Ramos (cell line): Measurements from ENCODE around the gene FBXL13.
"Not testable (repeated sequence)": the region's sequence is repeated elsewhere in the genome, so short reads cannot be mapped to it uniquely, and the experiment has no call there.

Source experiments
- in situ Hi-C: fragments of 300-500 bp; cut with MboI; formaldehyde crosslinking; loops from one replicate; pipeline ENCODE4 v1.14.3; 2022; ENCODE audit warnings: low sequenced_read_pairs; ENCODE audit not compliant: unreplicated experiment

FBXL13 gene

GRCh38 chr7:102874166-102874829, 200.3 kb downstream of the FBXL13 start:
- in situ Hi-C loops = no loop called here

GRCh38 chr7:102873470-102874165, 201.0 kb downstream of the FBXL13 start:
- in situ Hi-C loops = no loop called here

- in situ Hi-C loops = no loop called here
Observed at GRCh38 chr7:102872460-102872859, 202.1 kb downstream of the FBXL13 start.

GRCh38 chr7:102869195-102869594, 205.4 kb downstream of the FBXL13 start:
- in situ Hi-C loops = no loop called here

- in situ Hi-C loops = no loop called here
Observed at GRCh38 chr7:102866535-102867215, 207.9 kb downstream of the FBXL13 start.

GRCh38 chr7:102864958-102865357, 209.6 kb downstream of the FBXL13 start:
- in situ Hi-C loops = no loop called here

GRCh38 chr7:102860351-102860811, 214.2 kb downstream of the FBXL13 start:
- in situ Hi-C loops = no loop called here

- in situ Hi-C loops = no loop called here
Observed at GRCh38 chr7:102859799-102860125, 214.8 kb downstream of the FBXL13 start.

- in situ Hi-C loops = no loop called here
Observed at GRCh38 chr7:102859084-102859798, 215.4 kb downstream of the FBXL13 start.

GRCh38 chr7:102856036-102856435, 218.6 kb downstream of the FBXL13 start:
- in situ Hi-C loops = no loop called here

GRCh38 chr7:102849538-102849937, 225.1 kb downstream of the FBXL13 start:
- in situ Hi-C loops = no loop called here

GRCh38 chr7:102849079-102849478, 225.5 kb downstream of the FBXL13 start:
- in situ Hi-C loops = no loop called here

- in situ Hi-C loops = no loop called here
Observed at GRCh38 chr7:102845346-102845745, 229.2 kb downstream of the FBXL13 start.

GRCh38 chr7:102843850-102844249, 230.7 kb downstream of the FBXL13 start:
- in situ Hi-C loops = no loop called here

GRCh38 chr7:102842284-102842683, 232.3 kb downstream of the FBXL13 start:
- in situ Hi-C loops = no loop called here

GRCh38 chr7:102841290-102841689, 233.3 kb downstream of the FBXL13 start:
- in situ Hi-C loops = no loop called here

- in situ Hi-C loops = no loop called here
Observed at GRCh38 chr7:102840404-102840803, 234.2 kb downstream of the FBXL13 start.

GRCh38 chr7:102838572-102839101, 236.0 kb downstream of the FBXL13 start:
- in situ Hi-C loops = not testable (repeated sequence)

- in situ Hi-C loops = no loop called here
Observed at GRCh38 chr7:102837802-102838201, 236.8 kb downstream of the FBXL13 start.

- in situ Hi-C loops = no loop called here
Observed at GRCh38 chr7:102836977-102837376, 237.6 kb downstream of the FBXL13 start.
